Activated CD4-positive, alpha-beta T cell treated with anti-CD3 and anti-CD28 coated beads, Interleukin-2, amount 10 ng/mL, durations not matched to agents 7 days and 5 days (primary cell): ENCODE measurements around the gene CAPN9. TPM values are rescaled to one million over a fixed set of nuclear protein-coding genes. Genes with fewer than 3 reads are reported as not detected.

Experiments
- CTCF ChIA-PET: fragments of 350-600 bp; sonication (Branson Sonifier 250); formaldehyde crosslinking; loops from one replicate; lab custom pipeline; 2021; ENCODE audit warnings: antibody characterized with exemption; lab: Charles Lee
- POLR2A ChIA-PET: fragments of 350-600 bp; sonication (Branson Sonifier 250); formaldehyde crosslinking; loops from one replicate; lab custom pipeline; 2021; ENCODE audit warnings: antibody characterized with exemption; lab: Charles Lee
- DNase-seq: peaks from one replicate; pipeline ENCODE4 v3.0.0-alpha.2; 2020
- H3K27ac Mint-ChIP-seq: one replicate; pipeline ENCODE4 v1.8.0; 2021; ENCODE audit warnings: mild to moderate bottlenecking, moderate library complexity, mixed read lengths
- H3K27me3 Mint-ChIP-seq: one replicate; pipeline ENCODE4 v1.8.0; 2021; ENCODE audit warnings: mixed read lengths
- H3K36me3 Mint-ChIP-seq: one replicate; pipeline ENCODE4 v1.8.0; 2021; ENCODE audit warnings: low read depth, mixed read lengths
- H3K4me1 Mint-ChIP-seq: one replicate; pipeline ENCODE4 v1.8.0; 2021; ENCODE audit warnings: mixed read lengths
- H3K4me3 Mint-ChIP-seq: one replicate; pipeline ENCODE4 v1.8.0; 2021; ENCODE audit warnings: mild to moderate bottlenecking, moderate library complexity, mixed read lengths
- H3K9me3 Mint-ChIP-seq: one replicate; pipeline ENCODE4 v1.8.0; 2021; ENCODE audit warnings: mixed read lengths
- total RNA-seq, 2 experiments: library from RNA; stranded (reverse); gene quantifications; one replicate each; pipeline ENCODE4 v1.2.3, GENCODE V29; 2021

The CAPN9 gene
- total RNA-seq, 2 experiments from 2014 or later = not detected

- ChIA-PET POLR2A (no interaction called here), CTCF (no interaction called here)
- H3K36me3 Mint-ChIP-seq = no peaks in the 10 kb centered on the region
- peaks cover 6% of the 10 kb centered on the region for H3K4me1 Mint-ChIP-seq
- H3K9me3 Mint-ChIP-seq = no peaks in the 10 kb centered on the region
- no peak overlapping the region for H3K27ac Mint-ChIP-seq
- peaks cover 3% of the 10 kb centered on the region for H3K27me3 Mint-ChIP-seq
- DNase-seq = no peak
- H3K4me3 Mint-ChIP-seq = no peak overlapping the region
Observed at GRCh38 chr1:230772457-230773395, 25.5 kb downstream of the CAPN9 start.

DNA sequence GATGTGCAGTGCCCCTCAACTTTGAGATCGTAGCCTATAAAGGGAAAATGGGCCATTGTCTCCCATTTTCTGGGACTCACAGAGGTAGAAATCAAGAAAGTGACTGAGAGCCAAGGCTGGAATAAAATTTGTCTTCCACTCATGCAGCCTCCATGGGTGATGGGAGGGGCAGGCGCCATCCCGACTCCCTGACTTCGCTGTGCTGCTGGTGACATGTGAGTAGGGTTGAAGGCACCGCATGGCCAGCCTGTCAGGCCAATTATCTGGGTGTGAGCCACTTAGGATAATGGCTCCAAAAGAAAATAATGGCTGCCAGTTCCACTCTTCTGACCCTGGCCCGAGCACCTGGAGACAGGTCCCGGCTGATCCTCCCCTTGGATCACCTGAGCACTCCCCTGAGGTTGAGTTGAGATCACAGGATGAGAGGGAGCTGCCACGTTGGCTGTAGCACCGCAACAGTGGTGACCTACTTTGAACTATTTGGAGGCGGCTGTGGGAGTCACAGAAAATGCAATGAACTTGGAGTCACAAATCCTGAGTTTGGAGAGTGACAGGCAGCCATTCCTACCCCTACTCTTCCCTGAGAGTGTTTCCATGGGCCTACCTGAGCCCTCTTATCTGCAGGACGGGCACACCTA lies 26.3 kb downstream of the CAPN9 start:
- H3K27ac Mint-ChIP-seq = no peak overlapping the region
- H3K4me1 Mint-ChIP-seq = peaks cover 6% of the 10 kb centered on the region
- POLR2A ChIA-PET = no interaction called here
- no peak overlapping the region for H3K4me3 Mint-ChIP-seq
- no peaks in the 10 kb centered on the region for H3K9me3 Mint-ChIP-seq
- no peak for DNase-seq
- H3K36me3 Mint-ChIP-seq = no peaks in the 10 kb centered on the region
- H3K27me3 Mint-ChIP-seq = peaks cover 3% of the 10 kb centered on the region
- CTCF ChIA-PET = no interaction called here

- H3K9me3 Mint-ChIP-seq = no peaks in the 10 kb centered on the region
- POLR2A ChIA-PET = no interaction called here
- DNase-seq = no peak
- peaks cover 13% of the 10 kb centered on the region for H3K27me3 Mint-ChIP-seq
- no peak overlapping the region for H3K4me3 Mint-ChIP-seq
- no peaks in the 10 kb centered on the region for H3K36me3 Mint-ChIP-seq
- H3K27ac Mint-ChIP-seq = no peak overlapping the region
- peaks cover 6% of the 10 kb centered on the region for H3K4me1 Mint-ChIP-seq
- CTCF ChIA-PET = no interaction called here
Observed at GRCh38 chr1:230778916-230779590, 31.9 kb downstream of the CAPN9 start.

- Mint-ChIP-seq H3K4me1 (no peaks in the 10 kb centered on the region), H3K27ac (no peak overlapping the region), H3K4me3 (no peak overlapping the region), H3K27me3 (peaks cover 13% of the 10 kb centered on the region), H3K9me3 (no peaks in the 10 kb centered on the region), H3K36me3 (no peaks in the 10 kb centered on the region)
- DNase-seq = no peak
- CTCF ChIA-PET = no interaction called here
- POLR2A ChIA-PET = no interaction called here
Observed at GRCh38 chr1:230781131-230781530, 33.9 kb downstream of the CAPN9 start.

DNA sequence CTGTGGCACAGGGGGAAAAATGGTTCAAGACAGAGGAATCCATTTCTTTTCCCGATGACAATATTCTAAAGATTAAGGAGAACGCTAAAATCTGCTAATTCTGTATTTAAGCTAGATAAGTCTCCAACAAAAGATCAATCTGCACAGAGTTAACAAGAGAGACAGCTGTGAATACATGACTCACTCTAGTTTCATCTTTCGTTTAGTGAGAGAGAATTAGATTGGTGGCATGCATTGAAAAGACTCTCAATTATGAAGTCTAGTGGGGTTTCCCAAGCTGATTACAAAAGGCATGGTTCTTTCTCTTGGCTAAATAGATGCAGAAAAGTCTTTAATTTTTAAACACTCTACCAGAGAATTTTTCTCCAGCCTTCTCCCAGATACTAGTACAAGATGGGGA lies 34.4 kb downstream of the CAPN9 start:
- H3K4me1 Mint-ChIP-seq = no peaks in the 10 kb centered on the region
- POLR2A ChIA-PET = no interaction called here
- H3K4me3 Mint-ChIP-seq = no peak overlapping the region

GRCh38 chr1:230784163-230784562 lies 37.0 kb downstream of the CAPN9 start:
- H3K27me3 Mint-ChIP-seq = peaks cover 11% of the 10 kb centered on the region
- CTCF ChIA-PET = no interaction called here

More for the DNA sequence above, 34.4 kb downstream of the CAPN9 start:
- H3K36me3 Mint-ChIP-seq = no peaks in the 10 kb centered on the region
- H3K27ac Mint-ChIP-seq = no peak overlapping the region
- DNase-seq = no peak
- CTCF ChIA-PET = no interaction called here
- peaks cover 13% of the 10 kb centered on the region for H3K27me3 Mint-ChIP-seq
- H3K9me3 Mint-ChIP-seq = no peaks in the 10 kb centered on the region

GRCh38 chr1:230785636-230786384 lies 38.6 kb downstream of the CAPN9 start:
- CTCF ChIA-PET = no interaction called here
- no peak overlapping the region for H3K4me3 Mint-ChIP-seq
- H3K27ac Mint-ChIP-seq = no peak overlapping the region
- peaks cover 3% of the 10 kb centered on the region for H3K27me3 Mint-ChIP-seq
- DNase-seq = no peak
- H3K4me1 Mint-ChIP-seq = no peaks in the 10 kb centered on the region
- POLR2A ChIA-PET = no interaction called here
- no peaks in the 10 kb centered on the region for H3K9me3 Mint-ChIP-seq
- no peaks in the 10 kb centered on the region for H3K36me3 Mint-ChIP-seq

More at GRCh38 chr1:230784163-230784562, 37.0 kb downstream of the CAPN9 start:
- no peaks in the 10 kb centered on the region for H3K4me1 Mint-ChIP-seq
- H3K36me3 Mint-ChIP-seq = no peaks in the 10 kb centered on the region
- H3K9me3 Mint-ChIP-seq = no peaks in the 10 kb centered on the region
- POLR2A ChIA-PET = no interaction called here
- no peak overlapping the region for H3K4me3 Mint-ChIP-seq
- H3K27ac Mint-ChIP-seq = no peak overlapping the region
- DNase-seq = no peak

DNA sequence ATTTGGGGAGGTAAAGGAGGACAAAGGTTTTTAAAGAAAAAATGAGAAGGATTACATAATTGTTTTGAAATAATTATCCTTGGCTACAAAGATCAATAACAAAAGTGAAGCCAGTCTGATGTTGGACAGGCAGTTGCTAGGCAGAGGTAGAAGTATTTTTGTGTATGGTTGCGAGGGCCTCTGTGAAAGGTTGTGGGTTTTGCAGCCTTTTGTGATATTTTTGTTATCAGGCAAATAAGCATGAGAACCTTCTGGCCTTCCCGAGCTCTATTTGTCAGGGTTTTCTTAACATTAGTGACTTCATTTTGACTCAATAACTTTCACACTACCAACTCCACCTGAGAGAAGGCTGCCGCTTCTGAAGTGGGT lies 39.2 kb downstream of the CAPN9 start:
- no peak overlapping the region for H3K27ac Mint-ChIP-seq
- no peaks in the 10 kb centered on the region for H3K36me3 Mint-ChIP-seq
- ChIA-PET CTCF (no interaction called here), POLR2A (no interaction called here)
- H3K4me1 Mint-ChIP-seq = no peaks in the 10 kb centered on the region
- H3K27me3 Mint-ChIP-seq = peaks cover 3% of the 10 kb centered on the region
- DNase-seq = no peak
- no peaks in the 10 kb centered on the region for H3K9me3 Mint-ChIP-seq
- H3K4me3 Mint-ChIP-seq = no peak overlapping the region

- ChIA-PET CTCF (interaction anchor here (1.0 to 1.5 kb wide), 3 partner anchors 14 to 34 kb away, joined by 3 to 5 read pairs (median 3); no protein-coding TSS in a partner anchor), POLR2A (no interaction called here)
- H3K4me1 Mint-ChIP-seq = no peaks in the 10 kb centered on the region
- H3K9me3 Mint-ChIP-seq = no peaks in the 10 kb centered on the region
- no peaks in the 10 kb centered on the region for H3K36me3 Mint-ChIP-seq
- H3K27ac Mint-ChIP-seq = no peak overlapping the region
- peaks cover 3% of the 10 kb centered on the region for H3K27me3 Mint-ChIP-seq
- no peak overlapping the region for H3K4me3 Mint-ChIP-seq
- DNase-seq = no peak
Observed at GRCh38 chr1:230787471-230787870, 40.3 kb downstream of the CAPN9 start.

DNA sequence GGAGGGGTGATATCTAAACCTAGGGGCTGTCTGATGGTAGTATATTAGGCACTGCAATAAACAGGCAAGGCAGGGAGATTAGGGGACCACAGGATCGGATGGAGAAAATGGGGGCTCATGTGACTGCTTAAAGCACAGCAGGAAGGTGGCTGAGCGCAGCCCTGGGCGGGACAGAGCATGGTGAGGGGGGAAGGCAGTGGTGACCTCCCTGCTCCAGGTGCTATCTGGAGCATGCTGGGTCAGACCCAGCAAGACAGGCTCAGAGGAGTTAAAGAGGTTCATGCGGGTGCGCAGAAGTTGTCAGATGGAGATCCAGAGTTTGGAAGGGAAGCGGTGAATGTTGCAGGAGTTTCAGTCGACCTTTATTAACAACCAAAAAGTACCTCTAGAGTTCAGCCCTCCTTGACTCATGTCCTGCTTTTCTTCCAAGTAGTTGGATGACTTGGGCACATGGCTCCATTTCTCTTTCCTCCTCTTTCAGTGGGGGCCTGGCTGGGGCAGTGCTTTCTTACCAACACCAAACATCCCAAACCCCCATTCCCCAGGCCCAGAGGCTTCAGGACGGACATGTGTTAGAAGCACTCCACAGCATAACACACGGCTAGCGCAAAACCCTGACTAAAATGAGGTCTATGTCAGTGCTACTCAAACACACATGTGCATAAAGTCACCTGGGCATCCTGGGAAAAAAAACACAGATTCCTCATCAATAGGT lies 41.5 kb downstream of the CAPN9 start:
- Mint-ChIP-seq H3K27ac (no peak overlapping the region), H3K27me3 (peaks cover 3% of the 10 kb centered on the region), H3K36me3 (no peaks in the 10 kb centered on the region), H3K4me3 (no peak overlapping the region), H3K4me1 (no peaks in the 10 kb centered on the region), H3K9me3 (no peaks in the 10 kb centered on the region)
- ChIA-PET POLR2A (no interaction called here), CTCF (interaction anchor here (1.4 to 1.5 kb wide), 2 partner anchors 13 to 16 kb away, joined by 3 to 5 read pairs; no protein-coding TSS in a partner anchor)
- no peak for DNase-seq

- no peak for DNase-seq
- CTCF ChIA-PET = no interaction called here
- Mint-ChIP-seq H3K36me3 (no peaks in the 10 kb centered on the region), H3K27ac (no peak overlapping the region), H3K4me1 (no peaks in the 10 kb centered on the region), H3K27me3 (peaks cover 3% of the 10 kb centered on the region), H3K9me3 (no peaks in the 10 kb centered on the region), H3K4me3 (no peak overlapping the region)
- POLR2A ChIA-PET = no interaction called here
Observed at GRCh38 chr1:230790026-230790425, 42.8 kb downstream of the CAPN9 start.

- Mint-ChIP-seq H3K4me1 (no peaks in the 10 kb centered on the region), H3K27ac (no peak overlapping the region), H3K9me3 (no peaks in the 10 kb centered on the region), H3K36me3 (no peaks in the 10 kb centered on the region), H3K27me3 (peaks cover 3% of the 10 kb centered on the region), H3K4me3 (no peak overlapping the region)
- ChIA-PET POLR2A (no interaction called here), CTCF (no interaction called here)
- DNase-seq = no peak
Observed at GRCh38 chr1:230791986-230792564, 44.9 kb downstream of the CAPN9 start.
